H9 (cell line): Measurements from ENCODE around the gene ZER1. TPM values are rescaled to one million over a fixed set of nuclear protein-coding genes. Genes with fewer than 3 reads are reported as not detected.

Experiments
- DNase-seq: peaks from one replicate; pipeline ENCODE4 v3.0.0-alpha.2; 2017
- H2AFZ ChIP-seq: one replicate; pipeline ENCODE4 v1.6.1; 2013; ENCODE audit warnings: mild to moderate bottlenecking, low read length, control low read depth, moderate library complexity
- H2AK5ac ChIP-seq: 2 replicates; pipeline ENCODE4 v1.6.1; 2013; ENCODE audit warnings: low read length, control low read depth, mixed read lengths; ENCODE audit not compliant: insufficient read length
- H2BK120ac ChIP-seq: one replicate; pipeline ENCODE4 v1.6.1; 2013; ENCODE audit warnings: low read depth, mild to moderate bottlenecking, low read length, control low read depth, inconsistent platforms; ENCODE audit not compliant: poor library complexity, severe bottlenecking
- H2BK12ac ChIP-seq: 2 replicates; pipeline ENCODE4 v1.6.1; 2013; ENCODE audit warnings: low read length, control low read depth, mixed read lengths, low read depth; ENCODE audit not compliant: insufficient read length
- H2BK15ac ChIP-seq: 2 replicates; pipeline ENCODE4 v1.6.1; 2013; ENCODE audit warnings: low read depth, low read length, control low read depth
- H2BK20ac ChIP-seq: one replicate; pipeline ENCODE4 v1.6.1; 2013; ENCODE audit warnings: low read depth, mild to moderate bottlenecking, low read length, control low read depth, inconsistent platforms; ENCODE audit not compliant: poor library complexity, severe bottlenecking
- H2BK5ac ChIP-seq: 2 replicates; pipeline ENCODE4 v1.6.1; 2013; ENCODE audit warnings: low read length, control low read depth, mixed read lengths; ENCODE audit not compliant: insufficient read length
- H3K14ac ChIP-seq: 2 replicates; pipeline ENCODE4 v1.6.1; 2013; ENCODE audit warnings: low read length, control low read depth; ENCODE audit not compliant: insufficient read depth
- H3K18ac ChIP-seq: 2 replicates; pipeline ENCODE4 v1.6.1; 2013; ENCODE audit warnings: low read depth, mild to moderate bottlenecking, mixed read lengths, low read length, control low read depth; ENCODE audit not compliant: insufficient read length
- H3K23ac ChIP-seq: 2 replicates; pipeline ENCODE4 v1.6.1; 2013; ENCODE audit warnings: low read length, control low read depth, mixed read lengths, low read depth; ENCODE audit not compliant: insufficient read length
- H3K23me2 ChIP-seq: 2 replicates; pipeline ENCODE4 v1.6.1; 2013; ENCODE audit warnings: low read depth, mild to moderate bottlenecking, mixed read lengths, low read length, control low read depth; ENCODE audit not compliant: insufficient read length, poor library complexity, severe bottlenecking
- H3K27ac ChIP-seq: 2 replicates; pipeline ENCODE4 v1.5.1; 2013; ENCODE audit warnings: low read length, control low read depth, mixed read lengths, low read depth; ENCODE audit not compliant: insufficient read length
- H3K27me3 ChIP-seq: 2 replicates; pipeline ENCODE4 v1.6.1; 2013; ENCODE audit warnings: low read length, control low read depth, inconsistent platforms; ENCODE audit not compliant: insufficient read depth
- H3K4ac ChIP-seq: 2 replicates; pipeline ENCODE4 v1.6.1; 2013; ENCODE audit warnings: low read depth, mild to moderate bottlenecking, control low read depth, inconsistent platforms, low read length, moderate library complexity
- H3K4me1 ChIP-seq: 2 replicates; pipeline ENCODE4 v1.6.1; 2013; ENCODE audit warnings: low read length, control low read depth, inconsistent platforms; ENCODE audit not compliant: insufficient read depth
- H3K4me2 ChIP-seq: 2 replicates; pipeline ENCODE4 v1.6.1; 2013; ENCODE audit warnings: low read length, control low read depth, mixed read lengths; ENCODE audit not compliant: insufficient read length, insufficient read depth
- H3K56ac ChIP-seq: 2 replicates; pipeline ENCODE4 v1.6.1; 2013; ENCODE audit warnings: low read depth, mild to moderate bottlenecking, mixed read lengths, low read length, control low read depth; ENCODE audit not compliant: insufficient read length
- H3K79me1 ChIP-seq: 2 replicates; pipeline ENCODE4 v1.6.1; 2013; ENCODE audit warnings: low read depth, mild to moderate bottlenecking, moderate library complexity, low read length, control low read depth, inconsistent platforms; ENCODE audit not compliant: insufficient read depth, poor library complexity, severe bottlenecking
- H3K79me2 ChIP-seq: 2 replicates; pipeline ENCODE4 v1.6.1; 2013; ENCODE audit warnings: low read length, control low read depth, inconsistent platforms; ENCODE audit not compliant: insufficient read depth
- H3K9ac ChIP-seq: 2 replicates; pipeline ENCODE4 v1.6.1; 2013; ENCODE audit warnings: low read length, control low read depth, mixed read lengths; ENCODE audit not compliant: insufficient read length; ENCODE audit errors: extremely low read depth
- H3K9me3 ChIP-seq: one replicate; pipeline ENCODE4 v1.6.1; 2013; ENCODE audit warnings: low read depth, low read length, inconsistent platforms; ENCODE audit not compliant: control insufficient read depth
- H3T11ph ChIP-seq: one replicate; pipeline ENCODE4 v1.6.1; 2013; ENCODE audit warnings: mild to moderate bottlenecking, low read length, control low read depth, inconsistent platforms
- H4K20me1 ChIP-seq: one replicate; pipeline ENCODE4 v1.6.1; 2013; ENCODE audit not compliant: control insufficient read depth, insufficient read length, insufficient read depth
- H4K5ac ChIP-seq: 2 replicates; pipeline ENCODE4 v1.6.1; 2013; ENCODE audit warnings: low read depth, mild to moderate bottlenecking, mixed read lengths, low read length, control low read depth; ENCODE audit not compliant: insufficient read length
- H4K8ac ChIP-seq: replicated peaks from 2 replicates; pipeline ENCODE4 v1.6.1; 2013; ENCODE audit warnings: low read length, control low read depth, mixed read lengths, low read depth; ENCODE audit not compliant: insufficient read length
- H4K91ac ChIP-seq: 2 replicates; pipeline ENCODE4 v1.6.1; 2013; ENCODE audit warnings: low read depth, mild to moderate bottlenecking, moderate library complexity, mixed read lengths, low read length, control low read depth; ENCODE audit not compliant: insufficient read length
- H3K27ac Mint-ChIP-seq, 3 experiments: 2 replicates in 2 of 3; 3 replicates in 1 of 3; pipeline ENCODE4 v1.8.0; 2020 to 2021; ENCODE audit warnings: mixed read lengths in 3 of 3, mild to moderate bottlenecking in 1 of 3, moderate library complexity in 1 of 3
- H3K27me3 Mint-ChIP-seq: 2 replicates; pipeline ENCODE4 v1.8.0; 2021; ENCODE audit warnings: low read depth, mild to moderate bottlenecking, moderate library complexity, mixed read lengths
- H3K36me3 Mint-ChIP-seq, 3 experiments: 2 replicates in 2 of 3; 3 replicates in 1 of 3; pipeline ENCODE4 v1.8.0; 2020 to 2021; ENCODE audit warnings: low read depth in 3 of 3, mixed read lengths in 3 of 3; ENCODE audit not compliant: insufficient read depth in 1 of 3
- H3K4me1 Mint-ChIP-seq, 2 experiments: 2 replicates each; pipeline ENCODE4 v1.8.0; 2020; ENCODE audit warnings: mixed read lengths in 2 of 2
- H3K4me3 Mint-ChIP-seq, 2 experiments: 2 replicates in 1 of 2; 3 replicates in 1 of 2; pipeline ENCODE4 v1.8.0; 2020 to 2021; ENCODE audit warnings: mild to moderate bottlenecking in 2 of 2, mixed read lengths in 2 of 2, moderate library complexity in 1 of 2
- H3K9me3 Mint-ChIP-seq, 2 experiments: 2 replicates in 1 of 2; 3 replicates in 1 of 2; pipeline ENCODE4 v1.8.0; 2020; ENCODE audit warnings: mild to moderate bottlenecking in 2 of 2, mixed read lengths in 2 of 2, moderate library complexity in 1 of 2
- CTCF ChIP-seq: fragments of 200-600 bp; sonication (generic); conservative IDR thresholded peaks from 3 replicates; pipeline ENCODE4 v1.8.0; 2021; ENCODE audit warnings: antibody characterized with exemption, mild to moderate bottlenecking
- WGBS: extraction: QIAGEN DNeasy Blood & Tissue Kit; methylation state at CpG from one replicate; pipeline ENCODE4 v1.1.7; 2013; ENCODE audit warnings: missing lambda C conversion rate, low lambda C conversion rate, mixed read lengths; ENCODE audit not compliant: insufficient read length; ENCODE audit errors: extremely low coverage; 5-methylcytosine and 5-hydroxymethylcytosine counted together
- total RNA-seq: library from RNA; stranded (reverse); gene quantifications from 2 replicates; pipeline ENCODE4 v1.2.1, GENCODE V29; 2021

The ZER1 gene
- total RNA-seq, 1 experiment from 2014 or later = 24.2 TPM

DNA sequence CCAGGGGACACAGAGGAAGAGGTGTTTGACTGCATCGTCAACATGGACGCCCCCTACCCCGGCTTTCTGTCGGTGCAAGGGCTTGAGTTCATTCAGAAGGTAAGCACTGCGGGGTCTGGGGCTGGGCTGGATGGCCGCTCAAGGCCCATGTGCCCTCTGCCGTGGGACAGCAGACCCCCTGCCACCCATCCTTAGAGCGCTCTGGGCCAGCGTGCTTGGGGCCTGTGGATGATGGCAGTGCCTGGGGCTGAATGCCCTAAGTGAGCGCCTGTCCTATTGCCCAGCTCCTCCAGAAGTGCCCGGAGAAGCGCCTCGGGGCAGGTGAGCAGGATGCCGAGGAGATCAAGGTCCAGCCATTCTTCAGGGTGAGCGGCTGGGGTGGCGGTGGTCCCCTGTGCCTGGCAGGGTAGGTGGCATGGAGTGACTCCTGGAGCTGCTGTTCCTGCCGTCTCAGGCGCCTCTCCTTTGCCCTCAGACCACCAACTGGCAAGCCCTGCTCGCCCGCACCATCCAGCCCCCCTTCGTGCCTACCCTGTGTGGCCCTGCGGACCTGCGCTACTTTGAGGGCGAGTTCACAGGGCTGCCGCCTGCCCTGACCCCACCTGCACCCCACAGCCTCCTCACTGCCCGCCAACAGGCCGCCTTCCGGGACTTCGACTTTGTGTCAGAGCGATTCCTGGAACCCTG is 51.7 kb downstream of the ZER1 start:
- no peak overlapping the region for H2BK15ac ChIP-seq
- no peak overlapping the region for H3K56ac ChIP-seq
- no peak overlapping the region for H3K4me2 ChIP-seq
- H3K18ac ChIP-seq = no peak overlapping the region
- H3T11ph ChIP-seq = no peak overlapping the region
- no CpG with 5 or more reads among the region's 30 CpGs for WGBS
- peaks cover 4 to 44% (median 31%) of the 10 kb centered on the region in 3 experiments; a peak in 6 of 7 replicates for H3K36me3 Mint-ChIP-seq
- H4K91ac ChIP-seq = no peak overlapping the region
- no peaks in the 10 kb centered on the region for H3K27me3 ChIP-seq
- H3K79me1 ChIP-seq = no peaks in the 10 kb centered on the region
- H3K27ac Mint-ChIP-seq = peak overlapping the region in 1 of 3 experiments; percentile 31; a peak in 2 of 7 replicates
- no peak for DNase-seq
- H3K27ac ChIP-seq = no peak overlapping the region
- no peaks in the 10 kb centered on the region for H4K20me1 ChIP-seq
- no peaks in the 10 kb centered on the region; the same call in 1 of the 2 replicates for H3K4me1 ChIP-seq
- no peaks in the 10 kb centered on the region for H3K9me3 ChIP-seq
- peaks cover 4% of the 10 kb centered on the region for H3K23me2 ChIP-seq
- no peak overlapping the region for H3K23ac ChIP-seq
- H3K14ac ChIP-seq = no peak overlapping the region
- no peak overlapping the region for H3K4ac ChIP-seq
- 0 out of 3 replicates have a peak, but pooled peaks have one; percentile 14 for TF ChIP-seq CTCF
- H3K27me3 Mint-ChIP-seq = no peaks in the 10 kb centered on the region; the same call in 1 of the 2 replicates
- H2AK5ac ChIP-seq = no peak overlapping the region
- no peak overlapping the region for H2AFZ ChIP-seq
- no peak overlapping the region; a peak in 1 of 5 replicates for H3K4me3 Mint-ChIP-seq
- no peak overlapping the region for H2BK12ac ChIP-seq
- H3K9me3 Mint-ChIP-seq = no peaks in the 10 kb centered on the region; a peak in 2 of 5 replicates
- H2BK120ac ChIP-seq = no peak overlapping the region
- H3K4me1 Mint-ChIP-seq = peaks cover 17 to 20% of the 10 kb centered on the region in 2 experiments
- H2BK20ac ChIP-seq = no peak overlapping the region
- H2BK5ac ChIP-seq = no peak overlapping the region
- no peak overlapping the region for H4K8ac ChIP-seq
- H3K9ac ChIP-seq = no peak overlapping the region
- H4K5ac ChIP-seq = no peak overlapping the region
- no peaks in the 10 kb centered on the region for H3K79me2 ChIP-seq
